HG03039 (cell line): ENCODE results near the gene MYRFL.
"Not testable (repeated sequence)": the region's sequence is repeated elsewhere in the genome, so short reads cannot be mapped to it uniquely, and the experiment has no call there.

Experiments used
- ATAC-seq: cut with Tn5 transposase; IDR thresholded peaks from one replicate; pipeline ENCODE4 v1.9.1; 2021; ENCODE audit warnings: mild to moderate bottlenecking, moderate library complexity; ENCODE audit not compliant: unreplicated experiment

The MYRFL gene

DNA sequence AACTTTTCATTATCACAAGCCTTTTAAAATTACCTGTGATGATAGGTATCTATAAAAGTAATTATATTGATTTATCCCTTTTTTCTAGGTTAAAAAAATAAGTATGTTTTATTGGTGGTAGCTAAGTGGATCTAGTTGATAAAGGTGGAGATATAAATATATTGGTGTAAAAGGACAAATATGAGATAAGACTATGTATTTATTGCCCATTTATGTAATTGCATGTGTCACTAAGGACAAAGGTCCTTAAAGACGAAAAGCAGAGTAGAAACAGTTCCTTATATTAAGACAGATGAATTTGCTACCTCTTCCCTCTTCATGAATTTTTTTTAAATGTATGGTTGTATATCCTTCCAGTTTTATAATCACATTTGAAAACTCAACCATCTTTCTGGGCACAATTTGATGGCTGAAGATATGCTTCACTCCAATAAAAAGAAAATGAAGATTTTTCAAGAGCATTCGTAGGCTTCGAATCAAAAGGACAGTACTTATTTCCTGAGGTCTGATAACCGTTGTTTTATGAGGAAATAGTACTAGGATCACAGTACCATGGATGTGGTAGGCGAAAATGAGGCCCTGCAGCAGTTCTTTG, at the start of gene MYRFL:
TSS of gene MYRFL (plus strand) at position 262 of the 595 bp plus-strand sequence. CDS start at position 553, 291 bp downstream.
- no peak for ATAC-seq

DNA sequence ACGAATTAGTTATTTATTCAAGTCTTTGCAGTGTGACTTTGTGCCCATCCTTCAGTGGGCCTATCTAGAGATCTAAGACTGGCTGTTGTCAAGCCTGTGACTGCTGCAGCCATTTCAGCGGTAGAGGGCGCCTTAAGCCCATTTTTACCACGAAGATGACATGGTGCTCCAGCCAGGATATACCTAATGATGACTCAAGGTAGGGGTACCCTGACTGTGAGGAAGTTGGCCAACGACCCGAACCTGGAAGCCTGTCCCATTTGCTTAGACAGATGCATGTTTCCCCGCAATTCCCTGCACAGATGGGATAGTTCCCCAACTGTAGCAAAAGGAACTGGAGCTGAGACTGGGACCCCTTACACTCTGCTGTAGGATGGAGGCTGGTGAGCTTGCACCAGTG, 45.1 kb upstream of the MYRFL start:
- no peak for ATAC-seq

- no peak for ATAC-seq
Measured at GRCh38 chr12:69783365-69783764, 41.7 kb upstream of the MYRFL start.

- ATAC-seq, result no peak
Measured at GRCh38 chr12:69789351-69789750, 35.7 kb upstream of the MYRFL start.

GRCh38 chr12:69792533-69792932, 32.5 kb upstream of the MYRFL start:
- ATAC-seq, result no peak

- not testable (repeated sequence) for ATAC-seq
Measured at GRCh38 chr12:69807101-69807897, 17.7 kb upstream of the MYRFL start.

- ATAC-seq, result no peak
Measured at GRCh38 chr12:69810870-69811498, 14.0 kb upstream of the MYRFL start.

DNA sequence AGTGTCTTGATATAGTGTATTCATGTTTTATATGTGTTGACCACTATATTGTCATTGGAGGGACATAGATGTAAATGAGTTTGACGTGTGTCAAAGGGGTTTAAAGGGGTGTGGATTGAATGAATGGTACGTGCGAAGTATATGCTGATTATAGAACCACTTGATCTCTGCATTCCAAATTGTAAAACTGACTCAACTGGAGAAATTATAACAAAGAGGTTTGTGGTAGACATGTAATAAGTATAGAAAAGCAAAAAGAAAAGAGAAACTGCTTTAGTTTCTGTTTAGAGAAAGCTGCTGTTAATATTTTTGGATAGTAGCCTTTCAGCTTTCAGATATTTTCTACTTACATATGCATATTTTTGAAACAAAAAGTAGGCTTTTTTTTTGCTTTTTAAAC, 8.9 kb upstream of the MYRFL start:
- no peak for ATAC-seq

DNA sequence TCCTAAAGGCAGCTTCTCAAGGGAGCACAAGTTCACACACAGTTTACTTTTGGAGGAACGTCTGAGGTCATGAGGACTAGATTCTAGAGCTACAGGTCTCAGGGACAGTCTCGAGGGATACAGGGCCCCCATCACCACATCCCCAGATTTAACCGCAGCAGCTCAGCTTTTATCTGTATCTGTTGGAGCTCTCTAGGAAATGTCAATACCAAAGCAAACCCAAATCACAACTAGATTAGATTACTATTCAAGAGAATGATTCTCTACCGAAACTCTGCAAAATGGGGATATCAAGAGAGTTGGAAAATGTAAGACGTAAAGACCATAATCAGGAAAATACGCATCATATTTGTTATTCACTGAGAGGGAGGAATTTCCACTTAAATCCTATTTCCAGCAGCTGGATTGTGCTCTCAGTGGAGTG, 4.0 kb upstream of the MYRFL start:
- ATAC-seq, result no peak

DNA sequence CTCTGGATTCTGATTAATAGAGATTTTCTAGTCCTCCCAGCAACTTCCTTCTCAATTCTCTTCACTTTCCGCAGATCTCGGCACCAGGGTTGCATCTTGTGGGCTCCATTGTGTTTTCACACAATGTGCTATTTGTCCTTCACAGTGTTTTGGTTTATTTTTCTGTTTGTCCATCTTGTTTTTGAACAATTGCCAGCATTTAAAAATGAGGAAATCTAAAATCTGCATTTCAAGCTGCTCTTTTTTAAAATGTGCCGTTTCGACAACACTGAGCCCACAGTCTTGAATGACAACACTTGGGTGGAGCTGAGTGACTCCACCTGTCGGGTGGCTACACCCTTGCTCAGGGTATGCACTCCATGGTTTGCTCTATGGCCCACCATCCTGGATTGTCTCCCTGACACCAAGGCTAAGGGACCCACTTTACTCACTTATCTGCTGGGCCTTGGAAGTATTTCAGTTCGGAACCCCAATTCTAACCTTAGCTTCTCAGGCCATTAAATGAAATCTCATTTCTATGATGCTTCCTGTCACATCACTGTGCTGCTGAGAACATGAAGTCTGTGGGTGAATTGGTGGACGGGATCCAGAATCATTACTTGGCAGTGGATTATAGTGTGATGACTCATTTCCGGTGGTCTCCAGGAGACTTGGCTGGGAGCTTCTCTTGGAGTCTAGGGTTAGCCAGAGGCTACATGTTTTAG, 3.4 kb upstream of the MYRFL start:
- ATAC-seq, result no peak

DNA sequence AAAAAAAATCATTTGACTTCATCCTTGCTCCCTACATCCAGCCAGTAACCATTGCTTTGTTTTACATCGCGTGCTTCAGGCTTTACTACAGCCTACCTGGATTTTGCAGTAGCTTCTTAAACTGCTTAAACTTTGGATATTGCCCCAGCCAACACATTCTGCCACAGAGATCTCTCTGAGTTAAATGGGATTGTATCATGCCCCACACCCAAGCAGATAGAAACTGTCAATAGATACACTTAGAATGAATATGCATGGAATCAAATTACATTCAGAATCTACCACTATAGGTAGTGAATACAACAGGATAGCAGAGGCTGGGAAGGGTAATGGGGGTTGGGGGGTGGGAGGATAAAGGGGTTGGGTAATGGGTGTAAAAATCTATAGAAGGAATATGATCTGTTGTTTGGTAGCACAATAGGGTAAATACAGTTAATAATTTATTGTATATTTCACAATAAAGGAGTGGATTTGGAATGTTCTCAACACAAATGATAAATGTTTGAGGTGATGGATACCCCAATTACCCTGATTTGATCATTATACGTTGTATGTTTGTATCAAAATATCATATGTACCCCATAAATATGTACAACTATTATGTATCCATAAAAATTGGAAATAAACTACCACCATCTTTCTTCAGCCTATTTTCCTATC, 2.7 kb upstream of the MYRFL start:
- no peak for ATAC-seq

- no peak for ATAC-seq
Measured at GRCh38 chr12:69824028-69824427, 999 bp upstream of the MYRFL start.

- ATAC-seq, result no peak
Measured at GRCh38 chr12:69828897-69829296, 3.9 kb downstream of the MYRFL start.

- no peak for ATAC-seq
Measured at GRCh38 chr12:69833696-69834095, 8.7 kb downstream of the MYRFL start.

DNA sequence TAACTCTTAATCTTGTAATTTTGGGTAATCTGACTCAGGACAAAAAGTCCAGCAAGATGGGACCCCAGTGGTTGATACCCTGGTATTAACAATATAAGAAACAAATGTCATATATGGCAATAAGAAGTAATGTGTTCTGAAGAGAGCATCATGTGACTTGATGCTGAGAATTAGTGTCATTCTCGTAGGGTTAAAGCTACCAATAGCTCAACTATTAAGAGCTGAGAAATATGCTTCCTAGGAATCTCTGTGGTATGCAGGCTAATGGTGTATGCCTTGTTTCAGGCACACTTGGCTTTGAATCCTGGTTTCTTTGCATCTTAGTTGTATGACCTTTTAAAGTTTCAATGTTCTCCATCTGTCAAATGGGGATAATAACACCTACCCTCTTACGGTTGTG, 9.1 kb downstream of the MYRFL start:
- ATAC-seq, result no peak

DNA sequence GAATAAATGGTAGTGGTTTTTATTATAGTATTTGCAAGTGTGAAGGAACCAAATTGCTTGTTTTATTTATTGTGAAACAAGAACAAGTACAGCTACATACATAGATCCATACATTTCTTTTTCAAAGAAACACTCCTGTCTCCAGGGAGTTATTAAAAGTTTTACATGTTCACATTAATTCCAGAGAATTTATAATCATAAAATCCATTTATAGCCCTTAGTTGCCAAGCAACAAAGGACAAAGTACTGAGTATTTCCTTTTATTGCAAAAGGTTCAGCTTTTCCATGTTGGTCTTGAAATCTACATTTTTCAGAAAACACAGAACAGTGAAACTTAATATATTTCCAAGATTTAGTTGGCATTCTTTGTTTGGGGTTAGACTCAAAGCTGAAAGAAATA, 9.5 kb downstream of the MYRFL start:
- no peak for ATAC-seq

DNA sequence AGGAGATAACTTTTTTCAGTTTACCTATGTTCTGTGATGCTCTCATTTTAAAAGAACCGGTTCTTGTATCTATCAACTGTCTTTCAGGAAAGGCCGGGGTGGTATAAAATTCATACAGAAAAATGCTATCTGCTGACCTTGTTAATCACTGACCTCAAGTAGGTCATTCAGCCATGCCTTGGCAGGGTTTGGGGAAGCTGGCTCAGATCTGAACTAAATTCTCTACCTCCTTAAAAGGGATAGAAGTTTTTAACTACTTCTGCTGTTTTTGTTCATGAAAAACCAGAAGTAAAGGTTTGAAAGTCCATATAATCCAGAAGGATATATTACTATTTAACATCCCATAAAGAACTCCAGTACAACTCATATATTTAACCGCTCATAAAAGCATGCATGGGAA, 10.1 kb downstream of the MYRFL start:
- no peak for ATAC-seq

DNA sequence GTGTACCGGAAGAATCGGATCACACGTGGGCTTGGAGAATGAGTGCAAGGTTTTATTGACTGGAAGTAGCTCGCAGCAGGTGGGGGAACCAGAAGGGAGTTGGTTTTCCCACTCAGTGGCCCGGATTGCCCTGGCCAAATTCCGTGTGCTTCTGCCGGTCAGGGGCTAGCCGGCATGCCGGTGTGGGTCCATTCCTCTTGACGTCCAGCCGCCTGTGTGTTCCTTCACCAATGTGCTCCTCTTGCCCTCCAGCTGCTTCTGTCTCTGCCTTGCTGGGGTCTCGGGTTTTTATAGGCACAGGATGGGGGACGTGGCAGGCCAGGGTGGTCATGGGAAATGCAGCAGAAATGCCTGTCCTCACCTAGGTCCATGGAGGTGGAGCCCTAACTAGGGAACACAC, 11.0 kb downstream of the MYRFL start:
- no peak for ATAC-seq

- no peak for ATAC-seq
Measured at GRCh38 chr12:69837191-69837590, 12.2 kb downstream of the MYRFL start.

- no peak for ATAC-seq
Measured at GRCh38 chr12:69837657-69838415, 12.8 kb downstream of the MYRFL start.
